Stimulated activated CD4-positive, alpha-beta T cell treated with anti-CD3 and anti-CD28 coated beads, Interleukin-1b, Interleukin-23, amount 100 ng/mL, for 1 hour (primary cell): ENCODE results near the gene KAZALD1.

Experiments
- DNase-seq, 2 donors: peaks; one replicate each; pipeline ENCODE4 v3.0.0-alpha.2; 2020; ENCODE audit warnings: low read depth in 2 of 2

KAZALD1 gene

DNA sequence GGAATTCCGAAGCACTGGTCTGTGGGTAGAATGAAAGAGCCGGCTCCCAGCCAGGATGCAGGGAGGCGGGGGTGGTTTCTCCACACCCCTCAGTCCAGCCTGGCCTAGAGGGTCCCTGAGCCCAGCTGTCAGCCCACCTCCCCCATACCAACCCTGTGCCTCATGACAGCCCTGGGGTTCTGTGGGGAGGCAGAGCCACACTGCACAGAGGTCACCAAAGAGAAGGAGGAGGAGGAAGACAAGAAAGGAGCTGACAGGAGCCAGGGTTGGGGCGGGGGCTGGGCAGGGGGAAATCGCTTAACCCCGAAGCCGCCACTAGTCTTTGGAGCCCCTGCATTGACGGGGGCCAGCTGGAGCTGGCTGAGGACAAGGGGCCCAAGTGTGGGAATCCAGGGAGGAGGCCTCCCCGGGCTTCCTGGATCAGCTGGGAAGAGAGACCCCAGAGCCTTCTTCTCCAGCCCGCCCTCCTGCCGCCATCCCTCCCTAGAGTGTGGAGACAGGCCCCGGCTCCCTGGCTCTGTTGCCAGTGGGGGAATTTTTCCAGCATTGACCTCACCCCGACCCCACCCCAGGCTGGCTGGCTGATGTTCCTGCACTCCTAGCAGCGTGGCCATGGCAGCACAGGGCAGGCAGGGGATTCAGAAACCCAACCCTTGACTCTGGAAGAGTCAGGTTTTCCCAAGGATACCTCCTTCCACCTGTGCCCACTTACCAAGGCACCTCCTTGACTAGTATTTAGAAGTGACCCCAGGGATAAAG lies 32.5 kb downstream of the KAZALD1 start:
- DNase-seq: no peak

DNA sequence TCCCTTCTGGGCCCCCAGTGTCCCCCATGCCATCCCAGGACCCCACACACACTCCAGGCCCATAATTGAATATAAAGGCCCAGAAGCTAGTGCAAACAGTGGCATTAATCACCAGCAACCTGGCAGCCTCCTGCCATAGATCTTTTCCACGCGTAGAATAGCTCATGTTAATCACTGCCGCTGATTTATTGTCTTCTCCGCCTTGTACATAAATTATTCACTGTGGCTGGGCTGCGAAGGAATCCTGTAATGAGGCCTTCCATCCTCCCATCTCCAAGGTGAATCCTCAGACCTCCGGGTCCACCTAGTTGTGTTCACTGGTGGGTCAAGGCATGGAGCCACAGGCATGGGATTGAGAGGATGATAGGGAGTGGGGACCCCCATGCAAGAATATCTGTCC lies 33.2 kb downstream of the KAZALD1 start:
- no peak for DNase-seq

DNA sequence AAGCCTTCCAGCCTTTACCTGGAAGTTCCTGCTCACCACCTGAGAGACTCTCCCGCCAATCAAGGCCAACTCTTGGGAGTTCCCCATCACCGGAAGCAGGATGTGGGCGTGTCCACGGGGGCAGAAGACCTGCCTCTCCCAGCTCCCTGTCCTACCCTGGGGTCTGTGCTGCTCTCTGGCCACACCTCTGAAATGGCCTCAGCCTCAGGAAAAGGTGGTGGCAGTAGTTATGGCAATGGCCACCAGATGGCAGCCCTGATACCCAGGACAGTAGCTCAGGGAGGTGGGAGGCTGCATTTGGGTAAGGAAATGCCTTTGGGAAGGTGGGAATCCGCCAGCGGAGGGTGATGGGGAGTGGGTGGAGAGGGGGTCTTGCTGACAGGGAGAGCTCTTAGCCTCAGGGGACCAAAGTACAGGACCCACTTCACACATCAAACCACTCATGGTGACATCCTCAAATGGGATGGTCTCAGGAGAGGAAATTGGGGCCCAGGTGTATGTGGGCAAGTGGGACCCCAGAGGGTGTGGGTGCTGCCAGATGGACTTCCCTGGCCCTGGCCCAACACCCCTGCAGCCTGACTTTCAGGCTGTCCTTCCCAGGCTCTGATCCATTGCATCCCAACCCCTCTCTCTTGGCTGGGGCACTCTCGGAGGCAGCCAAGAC lies 33.9 kb downstream of the KAZALD1 start:
- DNase-seq: peak; percentile 36 to 55

DNA sequence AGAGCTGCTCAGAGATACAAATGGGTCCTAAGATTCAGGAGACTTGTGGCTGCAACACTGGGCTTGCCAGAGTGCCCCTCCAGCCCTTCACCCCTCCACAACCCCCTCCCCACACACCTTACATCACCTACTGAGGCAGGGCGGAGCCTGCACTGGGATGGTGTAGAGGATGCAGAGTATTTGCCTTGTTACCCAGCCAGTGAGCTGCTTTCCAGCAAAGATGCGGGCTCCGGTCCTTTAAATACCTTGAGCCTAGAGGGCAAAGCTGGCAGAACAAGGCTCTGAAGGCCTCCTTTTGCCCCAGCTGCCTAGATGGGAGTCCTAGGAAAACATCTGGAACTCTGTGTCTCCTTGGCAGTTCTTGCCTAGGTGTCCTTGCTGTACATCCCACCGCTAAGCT lies 34.6 kb downstream of the KAZALD1 start:
- no peak for DNase-seq

DNA sequence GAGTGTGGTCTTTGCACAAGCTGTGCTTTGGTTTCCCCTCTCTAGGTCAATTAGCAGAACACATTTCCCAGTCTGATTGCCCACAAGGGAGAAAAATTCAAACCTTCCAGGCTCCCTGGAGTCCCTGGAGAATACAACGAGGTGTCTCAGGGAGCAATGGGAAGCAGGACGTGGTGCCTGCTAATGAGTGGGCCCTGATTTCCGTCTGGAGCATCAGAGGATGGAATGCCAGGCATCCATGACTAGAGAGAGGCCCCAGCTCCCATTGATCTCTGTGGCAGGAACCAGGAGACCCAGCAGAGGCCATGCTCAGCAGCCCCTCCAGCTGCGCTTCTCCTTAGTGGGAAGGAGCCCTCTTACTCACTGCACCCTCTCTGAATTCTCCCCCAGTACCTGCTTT lies 36.1 kb downstream of the KAZALD1 start:
- DNase-seq: no peak

DNA sequence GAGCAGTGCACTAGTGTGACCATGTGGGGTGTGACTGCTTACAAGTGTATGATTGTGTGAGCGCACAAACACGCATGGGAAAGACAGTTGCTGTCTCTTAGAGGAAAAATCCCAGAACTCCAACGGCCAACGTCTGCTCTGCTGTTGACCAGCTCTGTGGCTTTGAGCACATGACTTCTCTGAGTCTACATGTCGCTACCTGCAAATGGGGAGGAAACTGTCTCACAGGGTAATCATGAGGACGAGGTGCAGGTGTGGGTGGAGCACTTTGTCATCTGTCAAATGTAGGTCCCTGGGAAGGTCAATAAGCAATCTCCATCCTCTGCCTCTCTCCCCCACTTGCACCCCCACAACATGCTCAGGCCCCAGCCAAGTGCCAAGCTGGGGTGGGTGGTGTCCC lies 38.1 kb downstream of the KAZALD1 start:
- no peak for DNase-seq

DNA sequence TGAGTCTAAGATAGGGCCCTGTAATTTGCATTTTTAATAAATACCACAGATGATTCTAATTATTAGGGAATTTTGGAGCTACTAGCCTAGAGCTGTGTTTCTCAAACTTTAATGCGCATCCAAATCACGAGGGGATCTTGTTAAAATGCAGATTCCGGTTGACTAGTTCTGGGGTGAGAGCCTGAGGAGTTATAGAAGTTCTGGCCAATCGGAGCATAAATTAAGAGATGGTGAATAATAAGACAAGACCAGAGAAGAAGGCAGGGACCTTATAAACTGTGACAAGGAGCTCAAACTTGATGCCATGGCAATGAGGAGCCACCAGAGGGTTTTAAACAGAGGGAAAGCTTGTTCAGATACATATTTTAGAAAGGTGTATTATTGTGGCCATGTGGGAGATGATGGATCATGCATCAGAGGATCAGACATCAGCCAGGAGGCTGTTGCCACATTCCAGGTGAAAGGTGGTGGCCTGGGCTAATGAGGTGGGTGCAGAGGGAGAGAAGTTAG lies 39.6 kb downstream of the KAZALD1 start:
- no peak for DNase-seq

DNA sequence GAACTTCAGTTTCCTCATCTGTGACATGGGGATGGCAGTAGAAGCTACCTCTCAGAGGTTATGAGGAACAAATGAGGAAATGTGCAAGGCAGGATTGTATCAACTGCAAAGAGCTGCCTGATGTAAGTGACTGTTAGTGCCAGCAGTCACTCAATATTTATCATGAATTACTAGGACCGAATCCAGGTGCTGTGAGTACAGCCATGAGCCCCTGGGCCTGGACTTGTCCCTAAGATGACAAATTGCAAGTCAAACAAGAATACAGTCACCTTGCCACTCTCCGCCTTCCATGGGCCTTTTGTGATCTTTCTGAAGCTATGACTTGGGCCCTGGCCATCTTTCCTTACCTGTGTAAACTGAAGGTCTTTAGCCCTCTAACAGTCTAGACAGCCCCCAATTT lies 41.6 kb downstream of the KAZALD1 start:
- no peak for DNase-seq

DNA sequence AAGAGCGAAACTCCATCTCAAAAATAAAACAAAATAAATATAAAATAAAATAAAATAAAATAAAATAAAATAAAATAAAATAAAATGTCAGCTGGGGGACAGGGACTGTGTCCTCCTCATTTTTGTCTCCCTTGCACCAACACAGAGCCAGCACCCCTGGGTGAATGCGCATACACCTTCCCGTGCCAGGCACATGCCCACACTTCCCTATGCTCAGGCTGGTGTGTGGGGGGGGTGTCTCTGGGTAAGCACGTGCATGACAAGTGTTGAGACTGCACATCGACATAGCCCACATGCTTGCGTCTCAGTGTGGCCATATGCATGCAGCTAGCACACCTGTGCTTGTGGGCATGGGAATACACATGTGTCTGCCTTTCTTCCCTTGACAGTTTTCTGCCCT lies 44.6 kb downstream of the KAZALD1 start:
- no peak for DNase-seq

DNA sequence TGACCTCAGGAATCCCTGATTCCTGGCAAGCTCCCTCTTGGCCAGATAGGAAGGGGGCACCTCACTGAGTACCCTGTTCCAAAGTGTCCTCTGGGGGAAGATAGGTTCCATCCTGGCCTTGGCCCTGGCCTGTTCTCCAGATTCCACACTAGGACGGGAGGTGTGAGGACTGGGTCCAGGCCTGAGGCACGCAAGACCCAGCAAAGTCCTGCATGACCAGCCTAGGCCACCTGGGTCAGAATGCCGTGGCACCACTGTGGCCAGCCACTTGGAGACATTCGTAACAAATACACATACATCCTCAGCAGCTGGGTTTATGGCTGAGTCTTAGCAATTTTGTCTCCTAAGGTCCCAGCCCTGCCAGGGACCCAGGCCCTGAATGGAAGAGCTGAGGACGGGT lies 46.0 kb downstream of the KAZALD1 start:
- DNase-seq: no peak

DNA sequence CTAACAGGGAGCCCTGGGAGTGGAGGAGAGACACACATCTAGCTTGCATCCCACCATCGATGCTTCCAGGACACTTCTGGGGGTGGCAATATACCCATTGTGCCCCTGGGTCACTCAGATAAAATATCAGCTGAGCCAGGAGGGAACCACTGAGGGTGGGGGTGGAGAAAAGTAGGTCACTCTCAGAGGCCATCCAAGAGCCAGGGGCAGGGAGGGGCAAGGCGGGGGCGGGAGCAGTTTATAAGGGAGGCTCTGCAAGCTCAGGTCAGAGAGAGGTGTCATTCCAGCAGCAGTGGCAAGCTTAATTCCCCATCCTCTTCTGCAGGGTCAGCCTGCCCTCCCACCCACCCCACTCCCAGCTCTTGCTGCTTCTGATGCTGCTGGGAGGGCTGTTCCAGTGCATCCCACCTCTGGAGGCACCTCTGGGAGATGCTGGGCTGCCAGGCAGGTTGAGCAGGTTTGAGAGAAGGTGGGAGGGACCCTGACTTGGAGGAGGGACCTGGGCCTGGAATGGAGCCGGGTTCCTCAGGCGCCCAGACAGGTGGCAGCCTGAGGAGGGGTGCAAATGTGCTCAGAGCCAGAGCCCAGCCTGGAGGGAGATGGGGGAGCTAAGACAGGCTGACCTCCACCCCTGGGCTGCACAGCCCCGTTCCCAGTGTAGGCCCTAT lies 49.2 kb downstream of the KAZALD1 start:
- no peak for DNase-seq

DNA sequence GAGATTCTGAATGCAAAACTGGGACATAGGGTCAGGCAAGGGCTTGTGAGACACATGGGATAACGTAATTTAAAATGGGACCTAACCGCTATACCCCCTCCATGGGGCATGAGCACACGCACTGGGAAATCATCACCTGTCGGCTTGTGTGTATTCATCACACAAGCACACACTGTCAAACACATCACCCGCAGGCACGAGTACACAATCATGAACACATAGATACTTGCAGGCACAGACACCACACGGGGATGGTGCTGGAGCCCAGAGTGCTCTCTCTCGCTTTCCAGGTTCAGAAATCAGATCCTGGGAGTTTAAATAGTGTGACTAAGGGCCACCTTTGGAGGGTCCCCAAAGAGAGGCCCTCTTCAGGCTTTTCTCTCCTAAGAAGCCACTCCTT lies 49.8 kb downstream of the KAZALD1 start:
- DNase-seq: no peak

DNA sequence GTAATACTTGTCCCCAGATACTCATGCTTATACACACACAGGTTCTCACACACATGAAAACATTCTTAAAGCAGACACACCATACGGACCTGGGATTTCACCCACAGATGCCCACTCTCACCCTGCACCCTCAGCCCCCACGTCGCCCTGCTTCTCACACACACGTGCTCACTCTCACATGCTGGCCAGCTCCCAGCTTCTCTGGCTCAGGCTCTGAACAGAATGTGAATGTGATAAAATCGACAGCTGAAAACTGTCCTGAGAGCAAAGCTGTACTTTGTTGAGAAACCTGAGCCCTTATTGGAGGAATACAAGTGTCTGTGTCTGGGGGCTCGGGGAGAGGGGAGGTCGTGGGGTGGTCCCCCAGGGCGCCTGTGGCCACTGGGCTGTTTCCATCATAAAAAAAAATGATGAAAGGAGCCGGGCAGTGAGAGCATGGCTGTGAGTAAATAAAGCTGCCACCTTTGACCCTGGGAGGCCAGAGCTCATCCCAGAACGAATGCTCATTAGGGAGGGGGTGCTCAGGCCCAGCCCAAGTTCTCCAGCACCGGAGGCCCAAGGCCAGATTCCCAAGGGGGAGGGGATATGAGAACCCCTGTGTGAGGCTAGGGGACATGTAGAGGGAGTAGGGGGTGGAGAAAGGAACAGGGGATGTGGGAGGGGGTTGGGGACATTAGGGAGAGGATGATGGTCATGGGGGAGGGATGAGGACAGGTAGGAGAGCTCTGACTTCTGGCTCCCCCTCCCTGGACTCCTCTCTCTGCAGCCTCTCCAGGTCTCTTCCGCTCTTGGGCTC lies 51.2 kb downstream of the KAZALD1 start:
- DNase-seq: no peak

DNA sequence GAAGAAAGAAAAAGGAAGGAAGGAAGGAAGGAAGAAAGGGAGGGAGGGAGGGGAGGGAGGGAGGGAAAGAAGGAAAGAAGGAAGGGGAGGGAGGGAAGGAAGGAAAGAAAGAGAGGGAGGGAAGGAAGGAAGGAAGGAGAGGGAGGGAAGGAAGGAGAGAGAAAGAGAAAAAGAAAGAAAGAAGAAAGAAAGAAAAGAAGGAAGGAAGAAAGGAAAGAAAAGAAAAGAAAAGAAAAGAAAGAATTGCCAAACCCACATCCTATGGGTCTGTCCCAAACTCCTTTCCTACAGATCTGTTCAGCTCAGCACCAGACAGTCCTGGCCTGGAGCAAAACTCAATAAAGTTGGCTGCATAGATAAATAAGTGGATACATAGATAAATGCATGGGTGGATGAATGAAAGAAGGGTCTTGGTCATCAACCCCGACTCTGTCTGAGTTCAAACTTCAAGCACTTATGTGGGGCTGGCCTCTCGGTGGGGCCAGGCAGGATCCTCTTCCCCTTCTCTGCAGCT lies 52.2 kb downstream of the KAZALD1 start:
- no peak for DNase-seq

DNA sequence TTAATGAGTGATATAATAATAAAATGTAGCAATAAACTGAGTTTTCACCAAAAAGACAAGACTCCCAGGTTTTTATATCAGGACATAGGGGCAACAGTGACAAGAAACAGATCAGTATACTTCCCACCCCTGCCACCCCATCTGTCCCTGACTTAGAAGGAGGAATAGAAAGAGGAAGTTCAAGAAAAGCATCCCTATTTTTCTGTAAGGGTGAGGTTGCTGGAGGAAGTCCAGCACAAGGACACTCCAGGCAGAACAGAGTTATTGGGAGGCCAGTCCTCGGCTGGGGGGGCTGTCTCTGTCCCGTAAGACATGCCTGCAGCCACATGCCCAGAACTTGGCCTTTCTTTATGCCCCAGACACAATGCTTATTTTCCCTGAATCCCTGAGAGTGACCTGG lies 52.9 kb downstream of the KAZALD1 start:
- DNase-seq: no peak
